Loucy (cell line): ENCODE data around the gene TIMM23B.
"Not testable (repeated sequence)": the region's sequence is repeated elsewhere in the genome, so short reads cannot be mapped to it uniquely, and the experiment has no call there.

ENCODE experiments used
- CTCF ChIP-seq: fragments of 200-600 bp; sonication (generic); conservative IDR thresholded peaks from 2 replicates; pipeline ENCODE4 v1.5.1; 2014; ENCODE audit warnings: mild to moderate bottlenecking, antibody characterized with exemption, low read length
- EZH2phosphoT487 ChIP-seq: fragments of 200-600 bp; IDR thresholded peaks from 2 replicates; pipeline ENCODE4 v1.6.1; 2018; ENCODE audit warnings: antibody characterized with exemption, mild to moderate bottlenecking, moderate library complexity, borderline replicate concordance

- TF ChIP-seq EZH2phosphoT487, CTCF: not testable (repeated sequence)
Measured at GRCh38 chr10:49987207-49987606, 45.4 kb downstream of the TIMM23B start.
